ENCODE measurements around the gene ISLR. TPM values are rescaled to one million over a fixed set of nuclear protein-coding genes. Genes with fewer than 3 reads are reported as not detected.

The ISLR gene
- total RNA-seq, 4 donors from 2014 or later: 57.7 to 204 (median 112) TPM

DNA sequence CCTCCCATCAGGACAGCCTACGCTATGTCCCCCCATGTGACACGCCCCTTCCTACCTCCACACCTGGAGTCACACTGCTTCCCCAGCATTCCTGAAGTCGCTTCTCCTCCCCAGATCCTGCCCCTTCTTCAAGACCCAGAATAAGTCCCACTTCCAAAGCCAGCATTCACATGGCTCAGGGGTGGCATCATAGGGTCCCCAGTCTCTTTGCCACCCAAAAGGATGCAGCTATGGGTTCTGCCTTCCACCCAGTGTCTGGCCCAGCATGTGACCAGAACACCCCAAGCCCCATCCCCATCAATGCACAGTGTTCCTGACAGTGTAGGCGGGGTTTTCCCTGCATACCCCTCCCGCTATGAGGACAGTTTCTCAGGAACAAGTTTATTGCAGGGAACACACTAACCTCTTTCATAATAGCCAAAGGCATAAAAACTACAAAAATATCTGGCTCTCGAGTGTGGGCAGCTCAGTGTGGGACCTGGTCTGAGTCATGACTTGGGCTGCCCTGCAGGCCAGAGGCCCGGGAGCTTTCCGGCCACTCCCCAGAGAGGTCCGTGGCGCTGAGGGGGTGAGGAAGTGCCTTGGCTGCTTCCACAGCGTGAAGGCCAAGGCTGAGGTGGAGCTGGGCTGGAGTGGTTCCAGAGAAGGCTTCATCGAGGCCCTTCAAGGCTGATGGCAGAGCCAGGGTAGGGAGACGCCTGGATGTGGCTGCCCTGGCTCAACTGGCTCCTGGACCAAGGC is 5.8 kb downstream of the ISLR start:
- H3K9me3 ChIP-seq: no peaks in the 10 kb centered on the region
- H3K4me3 ChIP-seq: no peak overlapping the region
- WGBS: 74% methylated on average over 10 of the region's 13 CpGs
- TF ChIP-seq POLR2A (IDR thresholded peaks at IDR 0.05; ENCODE audit: low read depth) (no peak), POLR2AphosphoS5 (IDR thresholded peaks at IDR 0.05) (peak; percentile 45 to 57)
- no peak for DNase-seq (ENCODE audit: extremely low spot score)
- intact Hi-C loops (cut with DNase I): no loop called here
- H3K4me1 ChIP-seq: peaks cover 43 to 70% (median 65%) of the 10 kb centered on the region in 4 donors
- H3K27ac ChIP-seq (replicated peaks in 1 of 4): peak overlapping the region; percentile 37 to 64 (median 52)
- no peaks in the 10 kb centered on the region for H3K27me3 ChIP-seq
- peaks cover 0 to 10% (median 5%) of the 10 kb centered on the region in 4 donors for H3K36me3 ChIP-seq

DNA sequence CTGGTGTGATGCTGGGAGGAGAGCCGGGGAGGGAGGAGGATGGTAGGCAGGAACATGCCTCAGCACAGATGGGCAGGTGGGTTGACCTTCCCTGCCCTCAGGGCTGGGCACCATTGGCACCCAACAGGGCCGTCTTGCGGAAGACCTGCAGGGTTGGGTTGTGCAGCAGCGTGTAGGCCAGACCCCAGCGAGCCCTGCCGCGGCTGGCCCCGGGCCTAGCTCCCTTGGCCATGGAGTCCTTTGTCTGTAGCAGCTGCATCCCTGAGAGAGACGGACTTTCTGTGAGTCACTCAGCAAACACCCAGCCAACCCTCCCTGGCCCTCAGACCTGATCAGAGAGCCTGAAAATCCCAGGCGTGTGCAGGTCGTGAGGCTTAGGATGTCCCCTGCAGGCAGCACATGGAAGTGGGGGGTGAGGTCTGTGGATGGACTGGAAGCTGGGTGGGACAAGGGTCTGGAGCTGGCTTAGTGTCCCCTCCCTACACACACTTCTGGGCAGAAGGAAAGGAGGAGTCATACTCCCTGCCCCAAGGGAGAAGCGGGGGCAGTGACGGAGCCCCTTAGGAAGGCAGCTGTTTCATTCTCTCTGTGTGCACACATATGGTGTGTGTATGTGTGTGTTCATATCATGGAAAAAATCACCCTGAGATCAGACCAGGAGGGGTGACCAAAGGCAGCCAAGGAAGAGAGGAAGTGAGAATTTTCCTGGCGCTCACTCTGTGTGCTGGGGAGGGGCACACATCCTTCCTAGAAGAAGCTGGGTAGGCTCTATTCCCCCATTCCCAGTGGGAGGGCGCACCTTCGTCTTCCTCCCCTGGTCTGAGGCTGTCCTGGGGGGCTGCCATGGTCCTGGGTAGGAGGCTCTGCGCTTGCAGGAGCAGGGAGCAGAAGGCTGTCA is 6.7 kb downstream of the ISLR start:
- Histone ChIP-seq H3K4me3 (no peak overlapping the region), H3K9me3 (no peaks in the 10 kb centered on the region), H3K36me3 (peaks cover 0 to 10% (median 4%) of the 10 kb centered on the region in 4 donors), H3K4me1 (peaks cover 43 to 60% (median 56%) of the 10 kb centered on the region in 4 donors), H3K27me3 (no peaks in the 10 kb centered on the region), H3K27ac (replicated peaks in 1 of 4) (peak overlapping the region; percentile 37 to 64 (median 50))
- no peak for DNase-seq (ENCODE audit: extremely low spot score)
- intact Hi-C loops (cut with DNase I): no loop called here
- WGBS: 66% methylated on average over 4 of the region's 17 CpGs
- TF ChIP-seq POLR2A (IDR thresholded peaks at IDR 0.05; ENCODE audit: low read depth) (no peak), POLR2AphosphoS5 (IDR thresholded peaks at IDR 0.05) (no peak), EP300 (IDR thresholded peaks at IDR 0.05) (no peak)
- TF ChIP-seq, protein P1, sequence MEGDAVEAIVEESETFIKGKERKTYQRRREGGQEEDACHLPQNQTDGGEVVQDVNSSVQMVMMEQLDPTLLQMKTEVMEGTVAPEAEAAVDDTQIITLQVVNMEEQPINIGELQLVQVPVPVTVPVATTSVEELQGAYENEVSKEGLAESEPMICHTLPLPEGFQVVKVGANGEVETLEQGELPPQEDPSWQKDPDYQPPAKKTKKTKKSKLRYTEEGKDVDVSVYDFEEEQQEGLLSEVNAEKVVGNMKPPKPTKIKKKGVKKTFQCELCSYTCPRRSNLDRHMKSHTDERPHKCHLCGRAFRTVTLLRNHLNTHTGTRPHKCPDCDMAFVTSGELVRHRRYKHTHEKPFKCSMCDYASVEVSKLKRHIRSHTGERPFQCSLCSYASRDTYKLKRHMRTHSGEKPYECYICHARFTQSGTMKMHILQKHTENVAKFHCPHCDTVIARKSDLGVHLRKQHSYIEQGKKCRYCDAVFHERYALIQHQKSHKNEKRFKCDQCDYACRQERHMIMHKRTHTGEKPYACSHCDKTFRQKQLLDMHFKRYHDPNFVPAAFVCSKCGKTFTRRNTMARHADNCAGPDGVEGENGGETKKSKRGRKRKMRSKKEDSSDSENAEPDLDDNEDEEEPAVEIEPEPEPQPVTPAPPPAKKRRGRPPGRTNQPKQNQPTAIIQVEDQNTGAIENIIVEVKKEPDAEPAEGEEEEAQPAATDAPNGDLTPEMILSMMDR (IDR thresholded peaks at IDR 0.05): no peak

DNA sequence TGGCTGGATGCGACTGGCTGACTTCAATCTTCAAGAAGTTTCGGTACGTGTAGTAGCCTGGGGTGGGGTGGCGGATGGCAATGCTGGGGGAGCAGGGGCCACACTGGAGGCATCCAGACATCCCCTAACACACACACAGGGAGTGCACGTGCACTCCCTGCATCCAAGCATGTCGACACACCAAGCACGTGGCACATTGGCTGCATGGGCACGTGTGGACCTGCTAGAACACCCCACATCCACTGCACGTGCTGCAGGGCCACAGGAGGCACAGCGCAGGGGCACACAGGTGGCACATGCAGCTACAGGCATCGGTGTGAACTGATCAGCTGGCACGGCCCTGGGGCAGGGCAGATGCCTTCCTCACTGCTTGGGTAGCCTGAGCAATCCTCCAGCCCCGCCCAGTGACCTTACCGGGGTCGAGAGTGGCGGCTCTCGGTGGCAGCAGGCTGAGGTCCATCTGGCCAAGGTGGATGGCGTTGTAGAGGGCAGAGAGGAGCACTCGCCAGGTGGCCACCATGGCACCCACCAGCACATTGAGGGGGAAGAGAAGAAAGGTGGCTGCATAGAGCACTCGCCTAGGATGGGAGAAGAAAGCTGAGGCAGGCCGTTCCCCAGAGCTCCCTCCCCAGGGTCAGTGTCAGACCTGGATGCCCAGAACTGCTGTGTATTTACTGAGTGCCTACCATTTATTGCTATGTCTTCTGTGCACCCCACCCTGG is 7.5 kb downstream of the ISLR start:
- no peaks in the 10 kb centered on the region for H3K27me3 ChIP-seq
- peak overlapping the region; percentile 2 to 64 (median 50) for H3K27ac ChIP-seq (replicated peaks in 1 of 4)
- intact Hi-C loops (cut with DNase I): no loop called here
- H3K36me3 ChIP-seq: peaks cover 0 to 4% (median 0%) of the 10 kb centered on the region in 4 donors
- peaks cover 37 to 52% (median 48%) of the 10 kb centered on the region in 4 donors for H3K4me1 ChIP-seq
- H3K4me3 ChIP-seq: no peak overlapping the region
- WGBS: 93% methylated on average over 15 of the region's 21 CpGs
- TF ChIP-seq POLR2AphosphoS5 (IDR thresholded peaks at IDR 0.05) (no peak), EP300 (IDR thresholded peaks at IDR 0.05) (no peak), POLR2A (IDR thresholded peaks at IDR 0.05; ENCODE audit: low read depth) (no peak)
- TF ChIP-seq, protein P1 (IDR thresholded peaks at IDR 0.05): no peak
- no peak for DNase-seq (ENCODE audit: extremely low spot score)
- H3K9me3 ChIP-seq: no peaks in the 10 kb centered on the region

DNA sequence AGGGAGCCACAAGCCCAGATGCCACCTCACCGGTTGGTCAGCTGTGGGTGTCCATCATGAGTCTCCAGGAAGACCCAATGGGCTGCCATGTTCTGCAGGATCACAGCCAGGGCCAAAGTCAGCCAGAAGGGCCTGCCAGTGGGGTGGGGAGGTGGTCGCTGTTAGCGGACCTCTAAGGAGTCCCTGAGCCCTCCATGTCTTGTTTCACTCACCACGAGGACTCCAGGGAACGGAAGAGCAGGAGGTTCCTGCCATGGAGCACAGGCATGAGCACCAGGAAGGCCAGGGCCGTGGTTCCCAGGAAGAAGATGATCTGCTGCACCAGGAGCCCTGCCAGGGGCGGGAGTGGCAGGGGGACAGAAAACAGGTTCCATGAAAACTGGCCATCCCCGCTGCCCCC is 8.6 kb downstream of the ISLR start:
- 95% methylated on average over 3 of the region's 8 CpGs for WGBS
- intact Hi-C loops (cut with DNase I): no loop called here
- no peaks in the 10 kb centered on the region for H3K36me3 ChIP-seq

More for the DNA sequence above, 8.6 kb downstream of the ISLR start:
- Histone ChIP-seq H3K9me3 (no peaks in the 10 kb centered on the region), H3K4me3 (no peak overlapping the region), H3K4me1 (peaks cover 32 to 41% (median 37%) of the 10 kb centered on the region in 4 donors), H3K27ac (replicated peaks in 1 of 4) (no peak overlapping the region), H3K27me3 (no peaks in the 10 kb centered on the region)
- TF ChIP-seq POLR2A (IDR thresholded peaks at IDR 0.05; ENCODE audit: low read depth) (no peak), EP300 (IDR thresholded peaks at IDR 0.05) (no peak), POLR2AphosphoS5 (IDR thresholded peaks at IDR 0.05) (no peak)
- TF ChIP-seq, protein P1 (IDR thresholded peaks at IDR 0.05): no peak
- DNase-seq (ENCODE audit: extremely low spot score): no peak

All from esophagus muscularis mucosa (tissue), 4 donors.